ENCODE measurements around the gene FBP1.
"Not testable (repeated sequence)": the region's sequence is repeated elsewhere in the genome, so short reads cannot be mapped to it uniquely, and the experiment has no call there.

Gene FBP1

GRCh38 chr9:94568250-94568889, 70.9 kb downstream of the FBP1 start:
- DNase-seq = no peak

- DNase-seq = no peak
Measured at GRCh38 chr9:94567271-94567670, 72.0 kb downstream of the FBP1 start.

DNA sequence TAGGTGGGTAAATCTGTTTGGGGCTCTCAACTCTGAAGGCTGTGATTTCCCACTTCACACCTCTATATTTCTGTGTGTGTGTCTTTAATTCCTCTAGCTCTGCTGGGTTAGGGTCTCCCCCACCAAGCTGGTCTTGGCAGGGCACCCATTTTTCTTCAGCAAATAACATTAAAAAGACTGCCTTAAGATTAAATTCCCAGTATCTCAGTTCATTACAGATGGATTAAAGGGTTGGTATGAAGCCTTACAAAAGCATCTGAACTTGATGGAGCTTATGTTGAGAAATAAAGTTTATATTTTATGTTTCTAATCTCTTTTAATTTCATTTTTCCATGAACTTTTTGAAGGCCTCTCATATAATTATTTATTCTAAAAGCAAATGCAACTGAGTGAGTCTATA, 72.8 kb downstream of the FBP1 start:
- no peak for DNase-seq

GRCh38 chr9:94564279-94564678, 75.0 kb downstream of the FBP1 start:
- DNase-seq = not testable (repeated sequence)

GRCh38 chr9:94563548-94563947, 75.8 kb downstream of the FBP1 start:
- DNase-seq = no peak

DNA sequence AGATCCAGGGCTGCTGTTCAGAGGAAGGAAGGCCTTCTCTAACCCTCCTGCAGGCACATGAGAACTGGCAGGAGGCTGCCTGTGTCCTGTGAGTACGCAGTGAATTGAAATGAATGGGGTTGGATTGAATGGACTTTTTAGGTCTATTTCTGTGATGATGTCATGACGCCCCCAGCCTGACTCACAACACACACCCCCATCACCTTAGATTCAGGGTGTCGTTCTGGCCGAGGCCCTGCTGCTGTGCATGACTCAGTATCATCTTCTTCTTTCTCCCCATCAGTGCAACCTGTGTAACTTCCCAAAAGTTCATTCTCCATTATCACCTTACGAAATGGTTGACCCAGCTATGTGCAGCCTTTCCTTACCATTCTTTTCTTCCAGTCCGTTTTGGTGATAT, 79.1 kb downstream of the FBP1 start:
- DNase-seq = no peak

GRCh38 chr9:94557376-94557775, 81.9 kb downstream of the FBP1 start:
- DNase-seq = no peak

GRCh38 chr9:94554439-94555331, 84.6 kb downstream of the FBP1 start, which contains the start of gene PCAT7:
Gene PCAT7 (plus strand): TSS chr9:94555083.
- DNase-seq = peak; percentile 92

GRCh38 chr9:94554078-94554438, 85.3 kb downstream of the FBP1 start:
- DNase-seq = peak; percentile 75

Data from NCI-H748 treated with DMSO at 0.1 percent for 48 hours (cell line).